ENCODE results near the gene RAG2.

The RAG2 gene

GRCh38 chr11:36598051-36598450 lies at the start of gene RAG2:
TSS of gene RAG2 (minus strand) at chr11:36598236. CDS start at chr11:36594168, 4,068 bp downstream.
- ChIA-PET POLR2A (no interaction called here), CTCF (no interaction called here)
- no peak for TF ChIP-seq ELF4 (IDR thresholded peaks at IDR 0.05)
- no peak for TF ChIP-seq HDGF (IDR thresholded peaks at IDR 0.05; ENCODE audit: borderline replicate concordance)
- TF ChIP-seq FOXA1 (IDR thresholded peaks at IDR 0.05): no peak
- TF ChIP-seq ARNT (IDR thresholded peaks at IDR 0.05): no peak
- no peak for TF ChIP-seq PKNOX1 (IDR thresholded peaks at IDR 0.05)
- no peak for TF ChIP-seq BHLHE40 (IDR thresholded peaks at IDR 0.05; ENCODE audit: borderline replicate concordance)
- TF ChIP-seq FOXM1 (IDR thresholded peaks at IDR 0.05; ENCODE audit: borderline replicate concordance): no peak
- TF ChIP-seq SUZ12 (IDR thresholded peaks at IDR 0.05): no peak
- no peak for TF ChIP-seq NFRKB (IDR thresholded peaks at IDR 0.05)
- no peak for TF ChIP-seq L3MBTL2 (conservative IDR thresholded peaks at IDR 0.05)
- TF ChIP-seq TARDBP (IDR thresholded peaks at IDR 0.05): no peak
- no peak for TF ChIP-seq LEF1 (IDR thresholded peaks at IDR 0.05; ENCODE audit: borderline replicate concordance)
- TF ChIP-seq CTBP1 (IDR thresholded peaks at IDR 0.05; ENCODE audit: borderline replicate concordance): no peak
- DNase-seq (ENCODE audit: extremely low spot score): no peak

GRCh38 chr11:36638556-36638955 lies 40.5 kb upstream of the RAG2 start:
- ChIA-PET POLR2A (no interaction called here), CTCF (no interaction called here)
- DNase-seq (ENCODE audit: extremely low spot score): no peak
- no peak for TF ChIP-seq ZNF384 (IDR thresholded peaks at IDR 0.05)
- TF ChIP-seq HDGF (IDR thresholded peaks at IDR 0.05; ENCODE audit: borderline replicate concordance): no peak

DNA sequence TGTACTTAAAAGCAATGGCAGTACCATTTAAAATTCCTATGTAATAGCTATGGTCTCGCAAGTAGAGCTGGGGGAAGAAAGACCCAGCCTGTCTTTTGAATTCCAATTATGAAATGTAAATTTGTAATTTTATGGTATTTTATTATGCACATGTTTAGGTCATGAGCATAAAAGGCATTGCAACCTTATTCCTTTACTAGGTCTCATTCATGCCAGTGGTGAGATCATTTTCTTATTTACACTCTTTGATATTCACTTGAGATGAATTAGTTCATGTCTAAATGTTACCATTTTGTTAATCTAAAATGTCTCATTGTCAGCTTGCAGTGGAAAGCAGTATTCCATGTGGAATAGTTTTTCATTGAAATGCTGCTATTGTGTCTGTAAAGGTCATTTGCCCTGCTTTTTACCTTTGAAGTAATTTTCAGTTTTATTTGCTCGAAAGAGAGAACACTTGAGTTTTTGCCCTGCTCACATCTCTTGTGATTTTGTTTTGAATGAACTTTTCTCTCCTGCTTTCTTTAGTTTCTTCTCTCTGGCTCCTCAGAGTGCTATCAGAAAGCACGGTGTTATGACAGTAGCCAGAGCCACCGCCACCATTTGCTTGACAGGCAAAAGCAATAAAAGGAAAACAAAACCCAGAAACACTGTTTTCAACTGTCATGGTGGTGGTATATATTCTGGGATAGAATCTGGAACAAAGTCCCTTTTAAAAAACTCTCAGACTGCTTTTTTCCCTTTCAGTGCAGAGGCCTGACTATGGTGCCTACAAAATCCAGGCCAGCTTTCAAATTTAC lies 37.2 kb upstream of the RAG2 start:
- POLR2A ChIA-PET: no interaction called here
- CTCF ChIA-PET: no interaction called here
- no peak for TF ChIP-seq SUZ12 (IDR thresholded peaks at IDR 0.05)
- TF ChIP-seq ELF4 (IDR thresholded peaks at IDR 0.05): no peak
- DNase-seq (ENCODE audit: extremely low spot score): no peak

DNA sequence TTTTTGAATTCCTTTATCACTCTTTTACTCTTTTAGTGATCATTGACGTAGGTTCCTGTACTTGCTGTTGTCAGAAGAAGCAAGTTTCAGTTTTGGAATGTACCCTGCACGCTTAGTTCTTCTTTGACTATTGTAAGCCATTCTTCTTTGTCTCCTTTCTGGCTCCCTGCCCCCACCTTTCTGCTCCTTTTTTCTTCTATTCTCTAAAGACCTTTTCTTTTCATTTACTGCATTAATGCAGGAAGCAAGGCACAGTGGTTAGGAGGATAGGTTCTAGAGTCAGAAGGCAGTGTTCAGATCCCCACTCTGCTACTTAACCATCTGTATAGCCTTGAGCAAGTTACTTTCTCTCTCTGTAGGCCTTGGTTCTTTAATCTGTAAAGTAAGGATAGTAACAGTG lies 33.7 kb upstream of the RAG2 start:
- DNase-seq (ENCODE audit: extremely low spot score): no peak
- ChIA-PET CTCF (no interaction called here), POLR2A (no interaction called here)
- TF ChIP-seq LEF1 (IDR thresholded peaks at IDR 0.05; ENCODE audit: borderline replicate concordance) (no peak), SUZ12 (IDR thresholded peaks at IDR 0.05) (no peak), L3MBTL2 (conservative IDR thresholded peaks at IDR 0.05) (no peak), ELF4 (IDR thresholded peaks at IDR 0.05) (no peak), FOXM1 (IDR thresholded peaks at IDR 0.05; ENCODE audit: borderline replicate concordance) (no peak)

- no peak for TF ChIP-seq SUZ12 (IDR thresholded peaks at IDR 0.05)
- peak; percentile 92 for TF ChIP-seq PKNOX1 (IDR thresholded peaks at IDR 0.05)
- TF ChIP-seq CTBP1 (IDR thresholded peaks at IDR 0.05; ENCODE audit: borderline replicate concordance): peak; percentile 73; the same call in 1 of the 2 replicates
- no peak for TF ChIP-seq TARDBP (IDR thresholded peaks at IDR 0.05)
- CTCF ChIA-PET: no interaction called here
- DNase-seq (ENCODE audit: extremely low spot score): peak; percentile 53
- POLR2A ChIA-PET: no interaction called here
Measured at GRCh38 chr11:36628765-36629244, 30.8 kb upstream of the RAG2 start.

GRCh38 chr11:36628141-36628540 lies 30.1 kb upstream of the RAG2 start:
- ChIA-PET POLR2A (no interaction called here), CTCF (interaction anchor here (0.6 to 0.8 kb wide), 2 partner anchors 64 to 706 kb away, joined by 3 read pairs; no protein-coding TSS in a partner anchor)
- TF ChIP-seq HDGF (IDR thresholded peaks at IDR 0.05; ENCODE audit: borderline replicate concordance): no peak
- TF ChIP-seq CTBP1 (IDR thresholded peaks at IDR 0.05; ENCODE audit: borderline replicate concordance): no peak
- no peak for TF ChIP-seq FOXM1 (IDR thresholded peaks at IDR 0.05; ENCODE audit: borderline replicate concordance)
- TF ChIP-seq PKNOX1 (IDR thresholded peaks at IDR 0.05): no peak
- no peak for TF ChIP-seq LEF1 (IDR thresholded peaks at IDR 0.05; ENCODE audit: borderline replicate concordance)
- no peak for DNase-seq (ENCODE audit: extremely low spot score)

DNA sequence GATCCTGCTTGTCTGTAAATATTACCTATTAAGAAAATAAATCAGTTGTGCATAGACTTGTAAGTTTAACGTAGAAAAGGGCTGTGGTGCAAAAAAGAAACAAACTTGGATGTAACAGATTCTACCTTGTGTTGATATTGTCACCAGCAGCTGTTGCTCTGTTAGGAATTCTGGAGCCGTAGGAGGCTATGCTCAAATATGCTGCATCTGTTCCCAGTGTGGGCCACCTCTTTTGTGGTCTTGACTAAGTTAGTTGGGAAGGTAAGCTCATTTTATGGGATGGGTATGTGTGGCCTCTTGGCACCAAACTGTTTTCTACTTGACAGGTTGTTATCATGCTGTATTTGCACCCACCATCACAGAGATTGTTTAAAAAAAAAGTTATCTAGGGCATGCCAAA lies 29.4 kb upstream of the RAG2 start:
- ChIA-PET CTCF (interaction anchor here (0.6 to 0.8 kb wide), 2 partner anchors 64 to 706 kb away, joined by 3 read pairs; no protein-coding TSS in a partner anchor), POLR2A (no interaction called here)
- no peak for TF ChIP-seq ARNT (IDR thresholded peaks at IDR 0.05)
- no peak for TF ChIP-seq CTBP1 (IDR thresholded peaks at IDR 0.05; ENCODE audit: borderline replicate concordance)
- TF ChIP-seq PKNOX1 (IDR thresholded peaks at IDR 0.05): no peak
- no peak for TF ChIP-seq L3MBTL2 (conservative IDR thresholded peaks at IDR 0.05)
- DNase-seq (ENCODE audit: extremely low spot score): no peak

All from HEK293T (cell line).